Smooth muscle cell (in vitro differentiated cells): ENCODE results near the gene MYCL. TPM values are rescaled to one million over a fixed set of nuclear protein-coding genes. Genes with fewer than 3 reads are reported as not detected.

Experiments
- DNase-seq: peaks from one replicate; lab custom pipeline; 2025; ENCODE audit not compliant: unreplicated experiment; lab: John Stamatoyannopoulos, UW
- H2AFZ ChIP-seq: fragments of 200-600 bp; sonication (generic); 2 replicates; pipeline ENCODE4 v1.6.0; 2016; ENCODE audit warnings: antibody characterized with exemption, low read depth, mild to moderate bottlenecking
- H3F3A ChIP-seq: fragments of 200-600 bp; sonication (generic); 2 replicates; pipeline ENCODE4 v1.6.0; 2017; ENCODE audit warnings: antibody characterized with exemption, low read depth
- H3K27ac ChIP-seq: fragments of 200-600 bp; sonication (generic); 2 replicates; pipeline ENCODE4 v1.5.1; 2016; ENCODE audit warnings: low read depth, mild to moderate bottlenecking
- H3K27me3 ChIP-seq: fragments of 200-600 bp; sonication (generic); 2 replicates; pipeline ENCODE4 v1.6.1; 2016; ENCODE audit warnings: low read depth, mild to moderate bottlenecking
- H3K36me3 ChIP-seq: fragments of 200-600 bp; sonication (generic); 2 replicates; pipeline ENCODE4 v1.5.1; 2016; ENCODE audit warnings: low read depth
- H3K4me1 ChIP-seq: fragments of 200-600 bp; sonication (generic); 2 replicates; pipeline ENCODE4 v1.5.1; 2016; ENCODE audit warnings: low read depth
- H3K4me2 ChIP-seq: fragments of 200-600 bp; sonication (generic); 2 replicates; pipeline ENCODE4 v1.6.0; 2016; ENCODE audit warnings: mild to moderate bottlenecking
- H3K4me3 ChIP-seq: fragments of 200-600 bp; sonication (generic); 2 replicates; pipeline ENCODE4 v1.5.1; 2016; ENCODE audit warnings: mild to moderate bottlenecking
- H3K79me2 ChIP-seq: fragments of 200-600 bp; sonication (generic); 2 replicates; pipeline ENCODE4 v1.6.0; 2016; ENCODE audit warnings: low read depth, mild to moderate bottlenecking
- H3K9ac ChIP-seq: fragments of 200-600 bp; sonication (generic); 2 replicates; pipeline ENCODE4 v1.6.0; 2016; ENCODE audit warnings: low read depth
- H3K9me3 ChIP-seq: fragments of 200-600 bp; sonication (generic); replicated peaks from 2 replicates; pipeline ENCODE4 v1.5.1; 2016; ENCODE audit warnings: low read depth
- H4K20me1 ChIP-seq: fragments of 200-600 bp; sonication (generic); 2 replicates; pipeline ENCODE4 v1.6.0; 2016; ENCODE audit warnings: low read depth
- CTCF ChIP-seq: fragments of 200-600 bp; sonication (generic); IDR thresholded peaks from 2 replicates; pipeline ENCODE4 v1.5.1; 2017; ENCODE audit warnings: borderline replicate concordance, mild to moderate bottlenecking, antibody characterized with exemption; ENCODE audit not compliant: insufficient read depth, poor library complexity, severe bottlenecking
- WGBS: methylation state at CpG from one replicate; pipeline ENCODE4 v1.1.7; 2016; ENCODE audit warnings: low lambda C conversion rate; 5-methylcytosine and 5-hydroxymethylcytosine counted together
- polyA plus RNA-seq: library from polyadenylated mRNA; unstranded; fragments of >200 nt; fragmentation: Nextera tagmentation; extraction: Ambion mirVana; gene quantifications from 2 replicates; pipeline ENCODE4 v1.2.1, GENCODE V29; 2016
- total RNA-seq: library from RNA; depleted of rRNA; stranded (reverse); fragments of >200 nt; gene quantifications from 2 replicates; pipeline ENCODE4 v1.2.3, GENCODE V29; 2014

Gene MYCL
- total RNA-seq = 3.7 and 4.5 TPM in 2 replicates
- polyA plus RNA-seq = 0.98 and 2.4 TPM in 2 replicates

- Histone ChIP-seq H3K79me2 (no peaks in the 10 kb centered on the region), H3K9ac (peak within 1 kb of the TSS; percentile 8), H3K4me1 (peaks cover 23% of the 10 kb centered on the region), H3K4me3 (peak within 1 kb of the TSS; percentile 77), H3K9me3 (no peaks in the 10 kb centered on the region), H4K20me1 (no peaks in the 10 kb centered on the region), H3K4me2 (peak within 1 kb of the TSS; percentile 95), H3K27me3 (peaks cover 45% of the 10 kb centered on the region), H3F3A (peaks cover 4% of the 10 kb centered on the region), H3K27ac (no peak within 1 kb of the TSS), H3K36me3 (no peaks in the 10 kb centered on the region), H2AFZ (peak within 1 kb of the TSS; percentile 83)
- TF ChIP-seq CTCF = peak; percentile 63
- WGBS = under 1% methylated on average over 70 of the region's 92 CpGs
- no peak for DNase-seq
Observed at GRCh38 chr1:39901714-39902459, at the start of gene MYCL. Gene MYCL (minus strand): TSS chr1:39901917. CDS start chr1:39901434, 483 bp downstream.

GRCh38 chr1:39949891-39950290, 48.2 kb upstream of the MYCL start:
- Histone ChIP-seq H3K36me3 (no peaks in the 10 kb centered on the region), H3K9ac (no peak overlapping the region), H2AFZ (no peak overlapping the region), H4K20me1 (no peaks in the 10 kb centered on the region), H3K79me2 (no peaks in the 10 kb centered on the region), H3K9me3 (no peaks in the 10 kb centered on the region), H3K4me1 (peaks cover 2% of the 10 kb centered on the region), H3K27me3 (no peaks in the 10 kb centered on the region), H3K4me2 (no peak overlapping the region), H3F3A (peaks cover 5% of the 10 kb centered on the region), H3K4me3 (no peak overlapping the region), H3K27ac (no peak overlapping the region)
- no peak for DNase-seq
- WGBS = 74% methylated on average over 2 of the region's 2 CpGs
- no peak for TF ChIP-seq CTCF

GRCh38 chr1:39947260-39947659, 45.5 kb upstream of the MYCL start:
- no peaks in the 10 kb centered on the region for H3K27me3 ChIP-seq
- DNase-seq = no peak
- TF ChIP-seq CTCF = no peak
- no peak overlapping the region for H3K27ac ChIP-seq
- no peak overlapping the region for H2AFZ ChIP-seq
- no peaks in the 10 kb centered on the region for H3F3A ChIP-seq
- H3K9ac ChIP-seq = no peak overlapping the region
- H3K36me3 ChIP-seq = no peaks in the 10 kb centered on the region
- no peaks in the 10 kb centered on the region for H3K9me3 ChIP-seq
- no peaks in the 10 kb centered on the region for H4K20me1 ChIP-seq
- no peak overlapping the region for H3K4me2 ChIP-seq
- 90% methylated on average over 4 of the region's 4 CpGs for WGBS
- H3K79me2 ChIP-seq = no peaks in the 10 kb centered on the region
- H3K4me3 ChIP-seq = no peak overlapping the region
- no peaks in the 10 kb centered on the region for H3K4me1 ChIP-seq

- Histone ChIP-seq H3K79me2 (no peaks in the 10 kb centered on the region), H3K36me3 (no peaks in the 10 kb centered on the region), H3K9me3 (no peaks in the 10 kb centered on the region), H3K4me3 (no peak overlapping the region), H3K27ac (no peak overlapping the region), H2AFZ (no peak overlapping the region), H3K9ac (no peak overlapping the region), H3K27me3 (peaks cover 2% of the 10 kb centered on the region), H3K4me2 (no peak overlapping the region), H3F3A (no peaks in the 10 kb centered on the region), H3K4me1 (no peaks in the 10 kb centered on the region), H4K20me1 (no peaks in the 10 kb centered on the region)
- no peak for DNase-seq
- no peak for TF ChIP-seq CTCF
- WGBS = 94% methylated on average over 4 of the region's 4 CpGs
Observed at GRCh38 chr1:39946216-39946615, 44.5 kb upstream of the MYCL start.
